ENCODE data around the gene PPP6C. TPM values are rescaled to one million over a fixed set of nuclear protein-coding genes. Genes with fewer than 3 reads are reported as not detected.

Gene PPP6C
- total RNA-seq, 1 experiment from 2014 or later = 40.7 TPM

GRCh38 chr9:125156551-125156950 is 33.1 kb downstream of the PPP6C start:
- Mint-ChIP-seq H3K27me3 (ENCODE audit: insufficient read depth, unreplicated experiment) (no peaks in the 10 kb centered on the region), H3K36me3 (ENCODE audit: insufficient read depth, unreplicated experiment) (peaks cover 53% of the 10 kb centered on the region), H3K27ac (ENCODE audit: low read depth, unreplicated experiment) (no peak overlapping the region), H3K9me3 (ENCODE audit: unreplicated experiment) (no peaks in the 10 kb centered on the region), H3K4me3 (ENCODE audit: unreplicated experiment) (no peak overlapping the region), H3K4me1 (ENCODE audit: insufficient read depth, unreplicated experiment) (peaks cover 13% of the 10 kb centered on the region)
- intact Hi-C loops (cut with micrococcal nuclease) = no loop called here
- ChIA-PET CTCF (no interaction called here), POLR2A (interaction anchor here (1.2 kb wide), 2 partner anchors 9 to 28 kb away, joined by 3 to 4 read pairs; no protein-coding TSS in a partner anchor)
- no peak for DNase-seq (ENCODE audit: unreplicated experiment)
- BruUV-seq (replicated peaks) = no TSS peak
- no peak for TF ChIP-seq CTCF (IDR thresholded peaks at IDR 0.05; ENCODE audit: unreplicated experiment)

- Mint-ChIP-seq H3K4me1 (ENCODE audit: insufficient read depth, unreplicated experiment) (no peaks in the 10 kb centered on the region), H3K9me3 (ENCODE audit: unreplicated experiment) (no peaks in the 10 kb centered on the region), H3K27me3 (ENCODE audit: insufficient read depth, unreplicated experiment) (no peaks in the 10 kb centered on the region), H3K36me3 (ENCODE audit: insufficient read depth, unreplicated experiment) (peaks cover 64% of the 10 kb centered on the region), H3K4me3 (ENCODE audit: unreplicated experiment) (no peak overlapping the region), H3K27ac (ENCODE audit: low read depth, unreplicated experiment) (no peak overlapping the region)
- ChIA-PET POLR2A (interaction anchor here (0.9 to 1.7 kb wide), 3 partner anchors 8 to 88 kb away, joined by 3 read pairs; partner anchors contain the start of genes HSPA5 and SCAI), CTCF (interaction anchor here (0.6 to 0.7 kb wide), 2 partner anchors 10 to 113 kb away, joined by 3 read pairs; no protein-coding TSS in a partner anchor)
- intact Hi-C loops (cut with micrococcal nuclease) = no loop called here
- TF ChIP-seq CTCF (IDR thresholded peaks at IDR 0.05; ENCODE audit: unreplicated experiment) = no peak
- DNase-seq (ENCODE audit: unreplicated experiment) = no peak
- no TSS peak for BruUV-seq (replicated peaks)
Measured at GRCh38 chr9:125153712-125154367, 35.8 kb downstream of the PPP6C start.

GRCh38 chr9:125151730-125152129 is 37.9 kb downstream of the PPP6C start:
- no peak for TF ChIP-seq CTCF (IDR thresholded peaks at IDR 0.05; ENCODE audit: unreplicated experiment)
- BruUV-seq (replicated peaks) = no TSS peak
- Mint-ChIP-seq H3K36me3 (ENCODE audit: insufficient read depth, unreplicated experiment) (peaks cover 59% of the 10 kb centered on the region), H3K27me3 (ENCODE audit: insufficient read depth, unreplicated experiment) (no peaks in the 10 kb centered on the region), H3K4me3 (ENCODE audit: unreplicated experiment) (no peak overlapping the region), H3K4me1 (ENCODE audit: insufficient read depth, unreplicated experiment) (no peaks in the 10 kb centered on the region), H3K27ac (ENCODE audit: low read depth, unreplicated experiment) (no peak overlapping the region), H3K9me3 (ENCODE audit: unreplicated experiment) (no peaks in the 10 kb centered on the region)
- DNase-seq (ENCODE audit: unreplicated experiment) = no peak
- ChIA-PET POLR2A (no interaction called here), CTCF (interaction anchor here (0.5 to 0.6 kb wide), 2 partner anchors 89 to 443 kb away, joined by 3 read pairs; no protein-coding TSS in a partner anchor)
- intact Hi-C loops (cut with micrococcal nuclease) = no loop called here

- ChIA-PET CTCF (interaction anchor here (0.8 kb wide), 1 partner anchor 10 kb away, joined by 3 read pairs; no protein-coding TSS in a partner anchor), POLR2A (no interaction called here)
- no peak overlapping the region for H3K4me3 Mint-ChIP-seq (ENCODE audit: unreplicated experiment)
- peaks cover 65% of the 10 kb centered on the region for H3K36me3 Mint-ChIP-seq (ENCODE audit: insufficient read depth, unreplicated experiment)
- DNase-seq (ENCODE audit: unreplicated experiment) = no peak
- H3K9me3 Mint-ChIP-seq (ENCODE audit: unreplicated experiment) = no peaks in the 10 kb centered on the region
- TF ChIP-seq CTCF (IDR thresholded peaks at IDR 0.05; ENCODE audit: unreplicated experiment) = no peak
- H3K27ac Mint-ChIP-seq (ENCODE audit: low read depth, unreplicated experiment) = no peak overlapping the region
- no peaks in the 10 kb centered on the region for H3K27me3 Mint-ChIP-seq (ENCODE audit: insufficient read depth, unreplicated experiment)
- intact Hi-C loops (cut with micrococcal nuclease) = no loop called here
- peaks cover 6% of the 10 kb centered on the region for H3K4me1 Mint-ChIP-seq (ENCODE audit: insufficient read depth, unreplicated experiment)
- no TSS peak for BruUV-seq (replicated peaks)
Measured at GRCh38 chr9:125150349-125151245, 39.0 kb downstream of the PPP6C start.

Measured in MCF 10A (cell line).